Epithelial cell of esophagus (primary cell): ENCODE results near the gene DNAJC1.
A peak's percentile ranks its signal among the peaks of the same experiment; 100 is the strongest.

Experiments used
- DNase-seq: peaks from one replicate; pipeline ENCODE4 v3.0.0; 2010; ENCODE audit warnings: low read depth
- H3K4me3 ChIP-seq: 2 replicates; pipeline ENCODE4 v1.5.1; 2011; ENCODE audit warnings: mild to moderate bottlenecking, low read length, control low read depth
- TF ChIP-seq, protein P1 (sequence below): IDR thresholded peaks from 2 replicates; pipeline ENCODE4 v1.5.1; 2011; ENCODE audit warnings: low read depth, mild to moderate bottlenecking, low read length, control low read depth, inconsistent platforms; ENCODE audit not compliant: insufficient read depth; ENCODE audit errors: missing control alignments

DNAJC1 gene

DNA sequence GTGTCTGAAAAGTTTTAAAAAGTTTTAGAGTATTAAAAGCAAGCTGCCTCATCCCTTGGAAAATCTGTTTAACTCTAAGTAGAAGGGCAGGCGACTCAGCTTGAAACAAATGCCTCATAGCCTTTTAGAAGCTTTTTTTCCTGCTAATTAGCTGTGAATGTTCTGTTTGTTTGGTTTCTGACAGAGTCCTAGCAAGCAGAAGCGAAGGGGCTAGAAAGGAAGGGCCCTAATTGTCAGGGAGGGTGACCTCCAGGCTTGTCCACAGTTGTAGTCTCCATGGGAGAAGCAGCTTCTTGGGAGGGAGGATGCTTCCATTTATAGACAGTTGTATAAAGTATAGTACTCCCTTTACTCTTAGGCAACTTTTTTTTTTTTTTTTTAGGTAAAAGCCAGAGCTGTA, 90.9 kb downstream of the DNAJC1 start:
- H3K4me3 ChIP-seq, result no peak overlapping the region
- TF ChIP-seq, protein P1, sequence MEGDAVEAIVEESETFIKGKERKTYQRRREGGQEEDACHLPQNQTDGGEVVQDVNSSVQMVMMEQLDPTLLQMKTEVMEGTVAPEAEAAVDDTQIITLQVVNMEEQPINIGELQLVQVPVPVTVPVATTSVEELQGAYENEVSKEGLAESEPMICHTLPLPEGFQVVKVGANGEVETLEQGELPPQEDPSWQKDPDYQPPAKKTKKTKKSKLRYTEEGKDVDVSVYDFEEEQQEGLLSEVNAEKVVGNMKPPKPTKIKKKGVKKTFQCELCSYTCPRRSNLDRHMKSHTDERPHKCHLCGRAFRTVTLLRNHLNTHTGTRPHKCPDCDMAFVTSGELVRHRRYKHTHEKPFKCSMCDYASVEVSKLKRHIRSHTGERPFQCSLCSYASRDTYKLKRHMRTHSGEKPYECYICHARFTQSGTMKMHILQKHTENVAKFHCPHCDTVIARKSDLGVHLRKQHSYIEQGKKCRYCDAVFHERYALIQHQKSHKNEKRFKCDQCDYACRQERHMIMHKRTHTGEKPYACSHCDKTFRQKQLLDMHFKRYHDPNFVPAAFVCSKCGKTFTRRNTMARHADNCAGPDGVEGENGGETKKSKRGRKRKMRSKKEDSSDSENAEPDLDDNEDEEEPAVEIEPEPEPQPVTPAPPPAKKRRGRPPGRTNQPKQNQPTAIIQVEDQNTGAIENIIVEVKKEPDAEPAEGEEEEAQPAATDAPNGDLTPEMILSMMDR, result no peak
- DNase-seq, result no peak

DNA sequence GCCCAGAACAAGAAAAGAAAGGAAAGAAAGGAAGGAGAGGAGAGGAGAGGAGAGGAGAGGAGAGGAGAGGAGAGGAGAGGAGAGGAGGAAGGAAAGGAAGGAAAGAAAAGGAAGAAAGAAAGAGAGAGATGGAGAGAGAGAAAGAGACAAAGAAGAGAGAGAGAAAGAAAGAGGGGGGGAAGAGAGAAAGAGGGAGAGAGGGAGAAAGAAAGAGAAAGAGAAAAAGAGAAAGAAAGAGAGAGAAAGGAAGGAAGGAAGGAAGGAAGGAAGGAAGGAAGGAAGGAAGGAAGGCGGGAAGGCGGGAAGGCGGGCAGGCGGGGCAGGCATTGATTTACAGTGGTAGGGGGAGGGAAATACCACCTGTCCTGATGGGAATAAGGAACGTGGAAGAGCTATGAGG, 92.7 kb downstream of the DNAJC1 start:
- TF ChIP-seq, protein P1, result no peak
- H3K4me3 ChIP-seq, result no peak overlapping the region
- DNase-seq, result no peak

DNA sequence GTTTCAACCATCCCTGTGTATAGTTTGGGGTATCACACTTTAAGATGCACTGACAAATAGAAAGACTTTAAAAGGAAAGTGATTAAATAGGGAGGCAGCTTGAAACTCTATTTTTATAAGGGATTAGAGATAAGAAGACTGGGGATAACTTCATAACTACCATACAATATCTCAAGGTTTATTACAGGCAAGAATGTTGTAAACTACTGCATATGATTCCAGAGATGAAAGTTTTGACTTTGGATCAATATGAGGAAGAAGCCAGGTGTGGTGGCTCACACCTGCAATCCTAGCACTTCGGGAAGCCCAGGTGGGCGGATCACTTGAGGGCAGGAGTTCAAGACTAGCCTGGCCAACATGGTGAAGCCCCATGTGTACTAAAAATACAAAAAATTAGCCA, 96.1 kb downstream of the DNAJC1 start:
- DNase-seq, result no peak
- TF ChIP-seq, protein P1, result no peak
- no peak overlapping the region for H3K4me3 ChIP-seq

DNA sequence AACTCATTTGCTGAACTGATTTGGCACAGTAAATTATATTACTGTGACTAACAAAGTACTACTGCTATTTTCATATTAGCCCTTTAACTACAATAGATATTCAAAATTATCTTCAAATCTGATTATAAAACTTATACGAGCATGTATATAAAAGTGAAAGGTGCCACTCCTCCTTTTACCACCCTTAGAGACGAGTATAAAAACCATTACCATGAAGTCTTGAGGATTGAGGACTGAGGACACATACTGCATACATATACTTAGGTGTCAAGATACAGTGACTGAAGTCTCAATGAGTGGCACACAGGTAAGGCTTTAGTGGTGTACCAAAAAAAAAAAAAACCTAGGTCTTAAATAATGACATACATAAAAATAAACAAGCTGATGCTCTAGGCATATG, 98.6 kb downstream of the DNAJC1 start:
- no peak for DNase-seq
- TF ChIP-seq, protein P1, result no peak
- H3K4me3 ChIP-seq, result no peak overlapping the region

DNA sequence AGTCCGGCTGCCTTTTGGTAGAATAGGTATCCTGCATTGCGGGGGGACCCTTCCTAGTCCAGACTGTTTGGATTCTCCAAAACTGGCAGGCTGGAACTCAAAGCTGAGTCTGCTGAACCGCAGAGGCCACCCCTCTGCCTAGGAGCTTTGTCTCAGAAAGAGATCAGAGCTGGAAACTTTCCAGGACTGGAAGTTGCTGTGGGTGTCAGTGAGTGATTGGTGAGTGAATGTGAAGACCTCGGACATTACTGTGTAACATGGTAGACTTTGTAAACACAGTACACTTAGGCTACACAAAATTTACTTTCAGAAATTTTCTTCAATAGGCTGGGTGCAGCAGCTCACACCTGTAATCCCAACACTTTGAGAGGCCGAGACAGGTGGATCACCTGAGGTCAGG, 103.8 kb downstream of the DNAJC1 start:
- TF ChIP-seq, protein P1, result no peak
- H3K4me3 ChIP-seq, result no peak overlapping the region
- DNase-seq, result no peak

DNA sequence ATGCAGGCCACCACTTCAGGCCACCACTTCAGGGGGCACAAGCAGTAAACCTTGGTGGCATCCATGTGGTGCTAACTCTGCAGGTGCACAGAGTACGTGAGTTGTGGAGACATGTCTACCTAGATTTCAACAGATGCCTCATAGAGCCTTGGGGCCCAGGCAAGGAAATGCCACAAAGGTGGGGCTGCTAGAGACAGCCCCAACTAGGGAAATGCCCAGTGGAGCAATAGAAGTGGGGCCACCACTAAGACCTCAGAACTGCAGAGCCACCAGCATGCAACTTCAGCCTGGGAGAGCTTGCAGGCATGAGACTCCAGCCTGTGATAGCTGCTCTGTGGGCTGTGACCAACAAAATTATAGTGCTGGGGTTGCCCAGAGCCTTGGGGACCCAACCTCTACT, 107.6 kb downstream of the DNAJC1 start:
- TF ChIP-seq, protein P1, result no peak
- DNase-seq, result peak; percentile 4
- H3K4me3 ChIP-seq, result no peak overlapping the region

DNA sequence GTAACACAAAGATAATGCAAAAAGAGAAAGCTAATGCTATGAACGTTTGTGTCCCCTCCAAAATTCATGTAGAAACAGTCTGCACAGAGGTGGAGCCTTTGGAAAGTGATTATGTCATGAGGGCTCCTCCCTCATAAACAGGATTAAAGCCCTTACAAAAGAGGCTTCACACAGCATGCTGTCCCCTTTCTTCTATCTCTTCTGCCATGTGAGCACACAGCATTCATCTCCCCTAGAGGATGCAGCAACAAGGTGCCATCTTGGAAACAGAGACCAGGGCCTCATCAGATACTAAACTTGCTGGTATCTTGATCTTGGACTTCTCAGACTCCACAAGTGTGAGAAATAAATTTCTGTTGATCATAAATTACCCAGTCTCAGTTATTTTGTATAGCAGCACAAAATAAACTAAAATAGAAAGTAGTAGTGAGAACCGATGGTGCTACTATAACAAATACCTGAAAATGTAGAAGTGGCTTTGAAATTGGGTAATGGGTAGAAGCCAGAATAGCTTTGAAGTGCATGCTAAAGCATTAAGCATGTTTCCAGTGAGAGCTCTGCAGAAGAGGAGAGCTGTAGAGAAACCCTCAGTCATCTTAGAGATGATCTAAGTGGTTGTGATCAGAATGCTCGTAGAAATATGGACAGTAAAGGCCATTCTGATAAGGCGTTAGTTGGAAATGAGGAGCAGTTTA, 108.7 kb downstream of the DNAJC1 start:
- H3K4me3 ChIP-seq, result no peak overlapping the region
- DNase-seq, result no peak
- TF ChIP-seq, protein P1, result no peak
